SK-N-SH (cell line): ENCODE data around the gene MAP4K3. TPM values are rescaled to one million over a fixed set of nuclear protein-coding genes. Genes with fewer than 3 reads are reported as not detected.

ENCODE experiments used
- CTCF ChIA-PET: fragments of 300-600, 350-600 bp; formaldehyde crosslinking; extraction: SDS; loops from one replicate; lab custom pipeline; 2021; lab: Yijun Ruan, JAX
- POLR2A ChIA-PET: fragments of 350-600 bp; sonication (Branson Sonifier 250); formaldehyde crosslinking; extraction: SDS; loops from one replicate; lab custom pipeline; 2020; ENCODE audit warnings: antibody characterized with exemption, inconsistent platforms; lab: Yijun Ruan, JAX
- DNase-seq: peaks from one replicate; pipeline ENCODE4 v3.0.0; 2012
- H2AFZ ChIP-seq: fragments of 200-600 bp; sonication (generic); 2 replicates; pipeline ENCODE4 v1.8.1; 2016; ENCODE audit warnings: antibody characterized with exemption, mild to moderate bottlenecking, low read depth
- H3F3A ChIP-seq: fragments of 200-600 bp; sonication (generic); replicated peaks from 2 replicates; pipeline ENCODE3; 2016; ENCODE audit warnings: antibody characterized with exemption, mild to moderate bottlenecking; ENCODE audit not compliant: insufficient read depth
- H3K27ac ChIP-seq, 2 experiments: fragments of 200-500 bp in 1 of 2; fragments of 200-600 bp in 1 of 2; sonication (Bioruptor generic) in 1 of 2; sonication (generic), shearing (Covaris generic) in 1 of 2; 2 replicates each; pipeline versions ENCODE4 v1.5.1 to v1.6.1; 2014 to 2016; ENCODE audit warnings: low read depth in 2 of 2, inconsistent platforms in 1 of 2, low read length in 1 of 2, mild to moderate bottlenecking in 1 of 2, mixed read lengths in 1 of 2
- H3K27me3 ChIP-seq: fragments of 200-600 bp; sonication (generic), shearing (Covaris generic); 2 replicates; pipeline ENCODE4 v1.6.1; 2016; ENCODE audit warnings: mixed run types; ENCODE audit not compliant: insufficient read depth
- H3K36me3 ChIP-seq, 2 experiments: fragments of 200-500 bp in 1 of 2; fragments of 200-600 bp in 1 of 2; sonication (Bioruptor generic) in 1 of 2; sonication (generic) in 1 of 2; replicated peaks in 1 of 2; 2 replicates each; pipeline versions ENCODE3 to v1.5.1; 2014 to 2016; ENCODE audit warnings: low read length in 1 of 2, mild to moderate bottlenecking in 1 of 2; ENCODE audit not compliant: insufficient read depth in 2 of 2, control insufficient read depth in 1 of 2
- H3K4me1 ChIP-seq, 2 experiments: fragments of 200-500 bp in 1 of 2; fragments of 200-600 bp in 1 of 2; sonication (Bioruptor generic) in 1 of 2; sonication (generic), shearing (Covaris generic) in 1 of 2; 2 replicates each; pipeline versions ENCODE4 v1.5.1 to v1.6.1; 2014 to 2016; ENCODE audit warnings: low read depth in 1 of 2, low read length in 1 of 2, mixed run types in 1 of 2; ENCODE audit not compliant: insufficient read depth in 2 of 2, control insufficient read depth in 1 of 2
- H3K4me2 ChIP-seq: fragments of 200-600 bp; sonication (generic), shearing (Covaris generic); 2 replicates; pipeline ENCODE4 v1.6.1; 2017; ENCODE audit warnings: mixed run types
- H3K4me3 ChIP-seq, 2 experiments: fragments of 200-500 bp in 1 of 2; fragments of 200-600 bp in 1 of 2; sonication (Bioruptor generic) in 1 of 2; sonication (generic), shearing (Covaris generic) in 1 of 2; 2 replicates each; pipeline versions ENCODE4 v1.5.1 to v1.8.1; 2014 to 2016; ENCODE audit warnings: low read depth in 2 of 2, inconsistent platforms in 1 of 2, low read length in 1 of 2, mild to moderate bottlenecking in 1 of 2, mixed read lengths in 1 of 2, moderate library complexity in 1 of 2
- H3K79me2 ChIP-seq: fragments of 200-600 bp; sonication (generic); 2 replicates; pipeline ENCODE4 v1.8.1; 2017; ENCODE audit warnings: mild to moderate bottlenecking; ENCODE audit not compliant: insufficient read depth
- H3K9ac ChIP-seq: fragments of 200-600 bp; sonication (generic); 2 replicates; pipeline ENCODE4 v1.6.1; 2017; ENCODE audit warnings: mixed run types
- H3K9me2 ChIP-seq: fragments of 200-600 bp; sonication (generic); 2 replicates; pipeline ENCODE4 v1.6.1; 2017; ENCODE audit warnings: mixed run types
- H3K9me3 ChIP-seq: fragments of 200-600 bp; sonication (generic); 2 replicates; pipeline ENCODE4 v1.6.1; 2017; ENCODE audit warnings: mixed run types, mild to moderate bottlenecking, moderate library complexity
- H4K20me1 ChIP-seq: fragments of 200-600 bp; sonication (generic); 2 replicates; pipeline ENCODE4 v1.6.1; 2017; ENCODE audit warnings: mild to moderate bottlenecking, mixed run types; ENCODE audit not compliant: insufficient read depth
- EZH2phosphoT487 ChIP-seq: fragments of 200-600 bp; sonication (generic); IDR thresholded peaks from 2 replicates; pipeline ENCODE4 v1.6.1; 2017; ENCODE audit warnings: low read depth, mixed run types, mild to moderate bottlenecking, antibody characterized with exemption, moderate library complexity, borderline replicate concordance
- FOSL2 ChIP-seq: IDR thresholded peaks from 2 replicates; pipeline ENCODE4 v1.4.0; 2012; ENCODE audit warnings: low read depth, mild to moderate bottlenecking, moderate library complexity, borderline replicate concordance
- MEF2A ChIP-seq: IDR thresholded peaks from 2 replicates; pipeline ENCODE4 v1.4.0; 2012; ENCODE audit warnings: low read depth, borderline replicate concordance
- NFIC ChIP-seq: IDR thresholded peaks from 2 replicates; pipeline ENCODE4 v1.4.0; 2012; ENCODE audit warnings: borderline replicate concordance
- NRF1 ChIP-seq: IDR thresholded peaks from 2 replicates; pipeline ENCODE4 v1.6.1; 2012; ENCODE audit warnings: low read depth, mild to moderate bottlenecking, low read length
- POLR2AphosphoS5 ChIP-seq: IDR thresholded peaks from 2 replicates; pipeline ENCODE4 v1.6.1; 2012; ENCODE audit warnings: low read depth, low read length
- RCOR1 ChIP-seq: fragments of 150-350 bp; IDR thresholded peaks from 2 replicates; pipeline ENCODE4 v1.6.1; 2017; ENCODE audit warnings: antibody characterized with exemption, low read length
- RFX5 ChIP-seq: IDR thresholded peaks from 2 replicates; pipeline ENCODE4 v1.6.1; 2012; ENCODE audit warnings: mild to moderate bottlenecking, improper control_type of control experiment, low read length
- SIN3A ChIP-seq: IDR thresholded peaks from 2 replicates; pipeline ENCODE4 v1.6.1; 2012; ENCODE audit warnings: low read depth, mild to moderate bottlenecking, low read length, moderate library complexity, borderline replicate concordance
- SMC3 ChIP-seq: IDR thresholded peaks from 2 replicates; pipeline ENCODE4 v1.6.1; 2012; ENCODE audit warnings: low read depth, low read length, improper control_type of control experiment
- TEAD4 ChIP-seq: IDR thresholded peaks from 2 replicates; pipeline ENCODE4 v1.4.0; 2012; ENCODE audit warnings: mild to moderate bottlenecking, borderline replicate concordance; ENCODE audit not compliant: insufficient read depth
- YY1 ChIP-seq: IDR thresholded peaks from 2 replicates; pipeline ENCODE4 v1.4.0; 2012; ENCODE audit warnings: low read depth, mild to moderate bottlenecking
- WGBS: methylation state at CpG from one replicate; pipeline ENCODE4 v1.1.6; 2017; ENCODE audit warnings: low lambda C conversion rate; 5-methylcytosine and 5-hydroxymethylcytosine counted together
- polyA plus RNA-seq, 3 experiments: library from polyadenylated mRNA; depleted of rRNA; stranded (reverse); fragments of >200 nt; gene quantifications; 2 replicates each; pipeline ENCODE4 v1.2.3, GENCODE V29; 2012
- TF ChIP-seq, protein P1 (sequence below): fragments of 150-350 bp; IDR thresholded peaks from 2 replicates; pipeline ENCODE4 v1.6.1; 2016; ENCODE audit warnings: mild to moderate bottlenecking, low read depth, low read length
- TF ChIP-seq, protein P2 (sequence below): IDR thresholded peaks from 2 replicates; pipeline ENCODE4; 2012
- TF ChIP-seq, protein P3 (sequence below): IDR thresholded peaks from 2 replicates; pipeline ENCODE4 v1.4.0; 2012; ENCODE audit warnings: low read depth, borderline replicate concordance
- TF ChIP-seq, protein P4 (sequence below): IDR thresholded peaks from 2 replicates; pipeline ENCODE4 v1.6.1; 2012; ENCODE audit warnings: mild to moderate bottlenecking, low read depth, low read length, moderate library complexity

Gene MAP4K3
- polyA plus RNA-seq, 1 of the 3 experiments (the other 2 are of a cell fraction): 8.8 TPM

DNA sequence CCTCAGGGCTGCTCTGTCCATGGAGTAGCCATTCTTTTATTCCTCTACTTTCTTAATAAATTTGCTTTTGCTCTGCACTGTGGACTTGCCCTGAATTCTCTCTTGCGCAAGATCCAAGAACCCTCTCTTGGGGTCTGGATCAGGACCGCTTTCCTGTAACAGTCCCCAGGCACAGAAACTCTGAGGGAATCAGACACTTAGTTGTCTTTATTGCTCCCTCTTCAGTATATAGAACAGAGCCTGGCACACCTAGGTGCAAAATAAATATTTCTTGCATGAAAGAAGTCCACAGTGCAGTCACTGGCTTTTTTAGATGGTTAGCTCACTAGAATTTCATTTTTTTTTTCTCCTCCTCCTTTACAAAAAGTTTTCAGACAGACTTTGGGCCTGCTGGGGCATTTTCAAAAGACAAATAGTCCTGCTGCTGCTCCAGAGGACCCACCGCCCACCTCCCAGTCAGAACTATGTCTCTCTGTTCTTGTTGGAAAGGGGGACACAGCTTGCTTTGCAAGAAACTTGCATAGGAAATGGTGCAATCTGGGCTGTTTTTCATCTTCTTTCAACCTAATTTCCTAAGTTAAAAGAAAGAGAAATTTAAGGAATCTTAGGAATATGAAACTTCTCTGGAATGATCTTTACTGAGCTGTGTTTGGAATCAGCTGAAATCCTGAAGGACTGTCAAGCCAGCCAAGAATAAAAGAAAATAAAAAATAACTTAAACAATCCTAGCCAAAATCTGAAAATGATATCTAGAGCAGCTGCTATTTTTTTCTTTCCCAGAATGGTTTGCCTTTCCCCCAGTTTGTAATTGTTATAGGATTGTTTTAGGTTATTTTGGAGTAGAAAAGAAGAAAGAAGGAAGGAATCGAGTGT is 31.7 kb upstream of the MAP4K3 start:
- ChIA-PET CTCF (interaction anchor here (0.8 to 1.7 kb wide), 5 partner anchors 12 to 89 kb away, joined by 3 to 4 read pairs (median 3); no protein-coding TSS in a partner anchor), POLR2A (no interaction called here)
- H3K9me3 ChIP-seq: no peaks in the 10 kb centered on the region
- peak overlapping the region; percentile 62 for H3K4me2 ChIP-seq
- TF ChIP-seq TEAD4 (no peak), SMC3 (no peak), SIN3A (no peak), NFIC (no peak), FOSL2 (0 out of 2 replicates have a peak, but pooled peaks have one; percentile 1)
- TF ChIP-seq, protein P1, sequence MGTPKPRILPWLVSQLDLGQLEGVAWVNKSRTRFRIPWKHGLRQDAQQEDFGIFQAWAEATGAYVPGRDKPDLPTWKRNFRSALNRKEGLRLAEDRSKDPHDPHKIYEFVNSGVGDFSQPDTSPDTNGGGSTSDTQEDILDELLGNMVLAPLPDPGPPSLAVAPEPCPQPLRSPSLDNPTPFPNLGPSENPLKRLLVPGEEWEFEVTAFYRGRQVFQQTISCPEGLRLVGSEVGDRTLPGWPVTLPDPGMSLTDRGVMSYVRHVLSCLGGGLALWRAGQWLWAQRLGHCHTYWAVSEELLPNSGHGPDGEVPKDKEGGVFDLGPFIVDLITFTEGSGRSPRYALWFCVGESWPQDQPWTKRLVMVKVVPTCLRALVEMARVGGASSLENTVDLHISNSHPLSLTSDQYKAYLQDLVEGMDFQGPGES: no peak
- TF ChIP-seq, protein P2, sequence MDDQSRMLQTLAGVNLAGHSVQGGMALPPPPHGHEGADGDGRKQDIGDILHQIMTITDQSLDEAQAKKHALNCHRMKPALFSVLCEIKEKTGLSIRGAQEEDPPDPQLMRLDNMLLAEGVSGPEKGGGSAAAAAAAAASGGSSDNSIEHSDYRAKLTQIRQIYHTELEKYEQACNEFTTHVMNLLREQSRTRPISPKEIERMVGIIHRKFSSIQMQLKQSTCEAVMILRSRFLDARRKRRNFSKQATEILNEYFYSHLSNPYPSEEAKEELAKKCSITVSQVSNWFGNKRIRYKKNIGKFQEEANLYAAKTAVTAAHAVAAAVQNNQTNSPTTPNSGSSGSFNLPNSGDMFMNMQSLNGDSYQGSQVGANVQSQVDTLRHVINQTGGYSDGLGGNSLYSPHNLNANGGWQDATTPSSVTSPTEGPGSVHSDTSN: peak; percentile 14; the same call in 1 of the 2 replicates
- WGBS: 95% methylated on average over 4 of the region's 4 CpGs
- peak overlapping the region; percentile 58; the same call in 1 of the 2 replicates for H2AFZ ChIP-seq
- no peaks in the 10 kb centered on the region for H3K36me3 ChIP-seq
- peaks cover 5 to 35% of the 10 kb centered on the region in 2 experiments for H3K4me1 ChIP-seq
- no peak overlapping the region for H3K9ac ChIP-seq
- no peaks in the 10 kb centered on the region for H3K27me3 ChIP-seq
- H3K27ac ChIP-seq: peak overlapping the region; percentile 29 to 58; a peak in 3 of 4 replicates
- no peaks in the 10 kb centered on the region for H3K79me2 ChIP-seq
- H3F3A ChIP-seq: peaks cover 14% of the 10 kb centered on the region
- H4K20me1 ChIP-seq: no peaks in the 10 kb centered on the region
- H3K9me2 ChIP-seq: no peaks in the 10 kb centered on the region
- no peak overlapping the region for H3K4me3 ChIP-seq
- DNase-seq: no peak

DNA sequence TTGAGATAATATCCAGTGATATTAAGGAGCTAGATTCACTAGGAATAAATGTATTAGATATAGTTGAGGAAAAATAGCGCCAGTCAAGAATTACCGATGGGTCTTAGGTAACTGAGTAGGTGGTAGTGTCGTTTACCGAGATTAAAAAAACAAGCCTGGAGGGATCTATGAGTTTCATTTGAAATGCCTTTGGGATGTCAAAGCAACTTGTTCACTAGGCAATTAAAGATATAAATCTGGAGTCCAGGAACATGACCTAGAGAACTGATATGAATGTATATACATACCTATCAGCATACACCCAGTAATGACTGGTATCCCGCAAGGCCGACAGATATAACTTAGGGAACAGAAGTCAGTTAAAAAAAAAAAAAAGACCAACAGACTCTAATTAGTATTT is 29.2 kb upstream of the MAP4K3 start:
- Histone ChIP-seq H3K36me3 (no peaks in the 10 kb centered on the region), H2AFZ (no peak overlapping the region), H3K9me2 (no peaks in the 10 kb centered on the region), H3K79me2 (no peaks in the 10 kb centered on the region), H3K9ac (no peak overlapping the region), H4K20me1 (no peaks in the 10 kb centered on the region), H3K4me3 (no peak overlapping the region), H3K27ac (no peak overlapping the region), H3F3A (peaks cover 14% of the 10 kb centered on the region), H3K9me3 (no peaks in the 10 kb centered on the region), H3K4me2 (no peak overlapping the region), H3K4me1 (peaks cover 5 to 35% of the 10 kb centered on the region in 2 experiments), H3K27me3 (no peaks in the 10 kb centered on the region)
- POLR2A ChIA-PET: no interaction called here
- WGBS: 98% methylated on average over 6 of the region's 6 CpGs
- CTCF ChIA-PET: no interaction called here
- no peak for DNase-seq
- TF ChIP-seq POLR2AphosphoS5 (no peak), RFX5 (no peak), SIN3A (no peak), RCOR1 (no peak), NRF1 (no peak), TEAD4 (no peak), YY1 (no peak), MEF2A (no peak), EZH2phosphoT487 (no peak)
- TF ChIP-seq, protein P2: no peak
- TF ChIP-seq, protein P3, sequence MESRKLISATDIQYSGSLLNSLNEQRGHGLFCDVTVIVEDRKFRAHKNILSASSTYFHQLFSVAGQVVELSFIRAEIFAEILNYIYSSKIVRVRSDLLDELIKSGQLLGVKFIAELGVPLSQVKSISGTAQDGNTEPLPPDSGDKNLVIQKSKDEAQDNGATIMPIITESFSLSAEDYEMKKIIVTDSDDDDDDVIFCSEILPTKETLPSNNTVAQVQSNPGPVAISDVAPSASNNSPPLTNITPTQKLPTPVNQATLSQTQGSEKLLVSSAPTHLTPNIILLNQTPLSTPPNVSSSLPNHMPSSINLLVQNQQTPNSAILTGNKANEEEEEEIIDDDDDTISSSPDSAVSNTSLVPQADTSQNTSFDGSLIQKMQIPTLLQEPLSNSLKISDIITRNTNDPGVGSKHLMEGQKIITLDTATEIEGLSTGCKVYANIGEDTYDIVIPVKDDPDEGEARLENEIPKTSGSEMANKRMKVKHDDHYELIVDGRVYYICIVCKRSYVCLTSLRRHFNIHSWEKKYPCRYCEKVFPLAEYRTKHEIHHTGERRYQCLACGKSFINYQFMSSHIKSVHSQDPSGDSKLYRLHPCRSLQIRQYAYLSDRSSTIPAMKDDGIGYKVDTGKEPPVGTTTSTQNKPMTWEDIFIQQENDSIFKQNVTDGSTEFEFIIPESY: no peak
- TF ChIP-seq, protein P4, sequence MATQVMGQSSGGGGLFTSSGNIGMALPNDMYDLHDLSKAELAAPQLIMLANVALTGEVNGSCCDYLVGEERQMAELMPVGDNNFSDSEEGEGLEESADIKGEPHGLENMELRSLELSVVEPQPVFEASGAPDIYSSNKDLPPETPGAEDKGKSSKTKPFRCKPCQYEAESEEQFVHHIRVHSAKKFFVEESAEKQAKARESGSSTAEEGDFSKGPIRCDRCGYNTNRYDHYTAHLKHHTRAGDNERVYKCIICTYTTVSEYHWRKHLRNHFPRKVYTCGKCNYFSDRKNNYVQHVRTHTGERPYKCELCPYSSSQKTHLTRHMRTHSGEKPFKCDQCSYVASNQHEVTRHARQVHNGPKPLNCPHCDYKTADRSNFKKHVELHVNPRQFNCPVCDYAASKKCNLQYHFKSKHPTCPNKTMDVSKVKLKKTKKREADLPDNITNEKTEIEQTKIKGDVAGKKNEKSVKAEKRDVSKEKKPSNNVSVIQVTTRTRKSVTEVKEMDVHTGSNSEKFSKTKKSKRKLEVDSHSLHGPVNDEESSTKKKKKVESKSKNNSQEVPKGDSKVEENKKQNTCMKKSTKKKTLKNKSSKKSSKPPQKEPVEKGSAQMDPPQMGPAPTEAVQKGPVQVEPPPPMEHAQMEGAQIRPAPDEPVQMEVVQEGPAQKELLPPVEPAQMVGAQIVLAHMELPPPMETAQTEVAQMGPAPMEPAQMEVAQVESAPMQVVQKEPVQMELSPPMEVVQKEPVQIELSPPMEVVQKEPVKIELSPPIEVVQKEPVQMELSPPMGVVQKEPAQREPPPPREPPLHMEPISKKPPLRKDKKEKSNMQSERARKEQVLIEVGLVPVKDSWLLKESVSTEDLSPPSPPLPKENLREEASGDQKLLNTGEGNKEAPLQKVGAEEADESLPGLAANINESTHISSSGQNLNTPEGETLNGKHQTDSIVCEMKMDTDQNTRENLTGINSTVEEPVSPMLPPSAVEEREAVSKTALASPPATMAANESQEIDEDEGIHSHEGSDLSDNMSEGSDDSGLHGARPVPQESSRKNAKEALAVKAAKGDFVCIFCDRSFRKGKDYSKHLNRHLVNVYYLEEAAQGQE: no peak
